Inflammatory macrophage treated with lipopolysaccharide for 1 hour (primary cell): ENCODE data around the gene NUDCD2.

Source experiments
- DNase-seq, 2 donors: peaks; one replicate each; pipeline ENCODE4 v3.0.0-alpha.2; 2020 to 2022

The NUDCD2 gene, protein sequence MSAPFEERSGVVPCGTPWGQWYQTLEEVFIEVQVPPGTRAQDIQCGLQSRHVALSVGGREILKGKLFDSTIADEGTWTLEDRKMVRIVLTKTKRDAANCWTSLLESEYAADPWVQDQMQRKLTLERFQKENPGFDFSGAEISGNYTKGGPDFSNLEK

DNA sequence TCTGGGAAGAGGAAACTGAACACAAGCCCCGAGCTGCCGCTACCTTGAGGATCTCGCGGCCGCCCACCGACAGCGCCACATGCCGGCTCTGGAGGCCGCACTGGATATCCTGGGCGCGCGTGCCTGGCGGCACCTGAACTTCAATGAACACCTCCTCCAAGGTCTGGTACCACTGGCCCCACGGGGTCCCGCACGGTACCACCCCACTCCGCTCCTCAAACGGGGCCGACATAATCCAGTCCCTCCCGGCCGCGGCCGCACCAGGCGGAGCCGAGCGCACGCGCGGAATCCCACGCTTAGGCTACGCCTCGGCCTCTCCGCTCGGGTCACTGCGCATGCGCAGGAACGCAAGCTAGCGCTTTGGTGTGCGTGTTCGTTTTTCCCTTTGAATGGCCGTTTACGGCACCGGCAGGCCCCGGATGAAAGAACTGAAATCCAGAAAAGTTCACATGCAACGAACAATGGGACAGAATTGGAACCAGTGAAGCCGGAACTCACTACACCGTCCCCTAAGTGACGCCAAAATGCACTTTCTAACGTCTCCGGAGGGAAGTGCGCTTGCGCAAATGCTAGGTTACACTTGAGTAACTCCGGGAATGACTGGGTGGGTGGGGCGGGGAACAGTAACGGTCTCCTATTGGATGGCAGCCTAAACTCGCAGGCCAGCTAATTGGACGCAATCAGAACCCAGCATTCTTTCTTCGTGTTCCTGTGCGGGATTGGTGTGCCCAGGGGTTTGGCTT is at the start of gene NUDCD2:
NUDCD2 (minus strand) TSS at position 284 of the 743 bp plus-strand sequence; CDS start at position 232, 52 bp downstream.
- peak; percentile 96 to 98 for DNase-seq

DNA sequence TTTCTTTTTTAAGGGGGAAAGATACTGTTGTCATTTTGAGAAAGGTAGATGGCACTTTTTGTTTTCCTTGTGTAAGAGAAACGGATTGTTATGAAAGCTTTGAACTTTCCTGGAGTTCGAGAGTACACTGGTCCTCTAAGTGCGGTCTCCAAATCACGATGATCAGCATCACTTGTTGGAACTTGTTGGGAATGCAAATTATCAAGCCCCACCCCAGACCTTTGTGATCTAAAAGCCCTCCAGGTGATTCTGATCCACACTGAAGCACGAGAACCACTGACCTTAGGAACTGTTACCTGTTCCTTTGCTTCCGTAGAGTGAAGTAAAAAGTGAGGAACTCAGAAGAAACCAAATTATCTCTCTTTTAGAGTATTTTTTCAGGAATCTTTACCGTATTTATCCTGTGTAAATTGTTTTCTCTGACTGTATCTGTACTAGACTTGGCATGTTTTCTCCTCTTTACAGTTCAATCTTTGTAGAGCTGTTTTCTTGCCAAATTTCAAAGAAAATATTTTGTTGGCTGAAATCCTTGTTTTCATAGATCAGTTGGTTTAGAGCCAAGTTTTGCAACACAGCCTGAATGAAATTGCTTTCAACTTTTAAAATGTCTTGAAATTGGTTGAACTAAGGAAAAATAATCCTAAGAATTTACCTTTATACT is 49.5 kb upstream of the NUDCD2 start:
- no peak for DNase-seq

DNA sequence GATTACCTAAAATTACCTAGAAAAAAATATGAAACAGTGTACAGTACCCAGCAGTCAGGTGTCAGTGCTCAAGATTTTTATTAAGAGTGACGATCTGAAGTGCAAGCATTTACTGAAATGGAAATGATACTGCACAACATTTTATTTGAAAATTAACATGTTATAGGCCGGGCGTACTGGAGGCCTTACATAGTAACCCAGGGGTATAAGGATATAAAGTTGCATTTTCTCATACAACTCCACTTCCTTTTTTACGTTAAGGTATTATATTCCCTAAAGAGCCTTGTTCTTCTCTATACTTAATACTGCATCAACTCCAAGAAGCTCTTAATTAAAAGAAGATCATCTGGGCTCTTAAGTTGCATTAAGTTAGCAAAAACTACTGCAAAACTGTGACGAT is 48.9 kb upstream of the NUDCD2 start:
- no peak for DNase-seq

DNA sequence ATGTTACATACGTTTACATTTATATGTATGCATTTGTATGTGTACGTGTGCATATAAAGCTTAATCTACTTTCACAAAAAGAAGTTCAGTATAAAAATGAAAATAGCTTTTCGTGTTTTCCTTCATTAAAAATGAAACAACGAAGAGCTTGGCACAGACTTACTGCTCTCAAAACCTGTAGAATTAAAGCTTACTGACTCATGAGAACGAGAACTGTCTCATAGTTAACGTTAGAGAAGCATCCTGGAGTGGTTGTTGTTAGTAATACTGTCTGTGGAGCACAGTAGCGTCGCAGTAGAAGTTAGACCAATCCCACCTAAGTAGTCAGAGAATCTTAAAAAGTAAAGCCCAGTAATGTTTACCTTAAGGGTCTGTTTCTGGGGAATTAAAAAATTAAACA is 46.8 kb upstream of the NUDCD2 start:
- DNase-seq = peak; percentile 19 to 26

DNA sequence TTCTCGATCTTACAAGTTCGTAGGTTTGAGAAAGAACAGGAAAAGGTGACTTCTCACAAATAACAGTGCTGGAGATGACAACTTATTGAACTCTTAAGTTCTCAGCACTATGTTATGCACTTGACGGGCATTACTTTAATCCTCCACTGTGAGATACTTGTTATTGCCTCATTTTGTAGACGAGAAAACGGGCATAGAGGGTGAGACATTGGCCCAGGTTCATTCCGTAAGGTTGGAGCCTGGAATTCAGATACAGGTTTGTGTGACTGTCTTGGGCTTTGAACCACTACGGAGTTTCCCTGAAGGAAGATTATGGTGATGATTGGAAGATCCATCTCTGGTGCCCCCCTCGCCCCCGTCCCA is 46.2 kb upstream of the NUDCD2 start:
- no peak for DNase-seq

DNA sequence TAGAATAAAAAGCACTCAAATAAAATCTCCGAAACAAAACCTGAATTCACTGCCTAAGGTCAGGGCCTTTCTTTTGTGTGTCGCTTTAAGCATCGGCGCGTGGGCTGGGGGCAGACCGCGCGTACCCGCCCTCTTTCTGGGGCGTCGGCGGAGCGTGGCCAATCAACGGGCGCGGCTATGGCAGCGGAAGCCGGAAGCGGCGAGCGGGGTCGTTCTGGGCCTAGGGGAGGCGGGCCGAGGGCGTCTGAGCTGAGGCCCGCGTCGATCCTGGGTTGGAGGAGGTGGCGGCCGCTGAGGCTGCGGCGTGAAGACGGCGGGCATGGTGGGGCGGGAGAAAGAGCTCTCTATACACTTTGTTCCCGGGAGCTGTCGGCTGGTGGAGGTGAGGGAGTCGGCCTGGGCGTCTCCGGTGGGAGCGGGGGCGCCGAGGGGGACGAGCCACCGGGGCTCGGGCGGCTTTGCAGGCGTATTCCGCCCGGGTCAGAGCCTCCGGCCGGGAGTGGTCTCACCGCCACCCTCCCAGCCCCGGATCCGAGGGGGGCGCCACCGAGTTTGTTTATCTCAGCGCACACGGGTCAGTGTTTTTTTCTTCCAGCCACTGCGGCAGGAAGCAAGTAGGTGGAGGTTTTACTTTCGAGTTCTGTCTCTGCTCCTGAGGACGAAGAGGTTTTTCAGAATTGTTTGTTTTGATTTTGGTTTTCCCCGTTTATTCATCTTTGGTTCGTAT is 45.6 kb upstream of the NUDCD2 start, which contains the start of gene MAT2B:
MAT2B (plus strand) TSS at position 252 of the 727 bp plus-strand sequence; CDS start at position 320, 68 bp downstream.
- DNase-seq = peak; percentile 95

DNA sequence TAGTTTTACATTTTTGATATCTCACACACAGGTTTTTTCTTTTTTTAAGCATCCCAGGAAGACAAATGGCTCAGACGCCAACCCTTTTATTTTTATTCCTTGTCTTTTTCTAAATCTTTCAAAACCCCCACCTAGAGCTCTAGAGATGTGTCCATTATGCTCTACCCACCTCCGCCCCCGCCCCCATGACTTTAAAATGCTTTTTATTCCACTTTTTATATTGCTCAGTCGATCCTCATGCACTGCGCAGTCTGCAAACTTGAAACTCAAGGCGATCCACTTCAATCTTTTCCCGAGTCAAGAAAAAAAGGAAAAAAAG is 45.1 kb upstream of the NUDCD2 start:
- DNase-seq = no peak

DNA sequence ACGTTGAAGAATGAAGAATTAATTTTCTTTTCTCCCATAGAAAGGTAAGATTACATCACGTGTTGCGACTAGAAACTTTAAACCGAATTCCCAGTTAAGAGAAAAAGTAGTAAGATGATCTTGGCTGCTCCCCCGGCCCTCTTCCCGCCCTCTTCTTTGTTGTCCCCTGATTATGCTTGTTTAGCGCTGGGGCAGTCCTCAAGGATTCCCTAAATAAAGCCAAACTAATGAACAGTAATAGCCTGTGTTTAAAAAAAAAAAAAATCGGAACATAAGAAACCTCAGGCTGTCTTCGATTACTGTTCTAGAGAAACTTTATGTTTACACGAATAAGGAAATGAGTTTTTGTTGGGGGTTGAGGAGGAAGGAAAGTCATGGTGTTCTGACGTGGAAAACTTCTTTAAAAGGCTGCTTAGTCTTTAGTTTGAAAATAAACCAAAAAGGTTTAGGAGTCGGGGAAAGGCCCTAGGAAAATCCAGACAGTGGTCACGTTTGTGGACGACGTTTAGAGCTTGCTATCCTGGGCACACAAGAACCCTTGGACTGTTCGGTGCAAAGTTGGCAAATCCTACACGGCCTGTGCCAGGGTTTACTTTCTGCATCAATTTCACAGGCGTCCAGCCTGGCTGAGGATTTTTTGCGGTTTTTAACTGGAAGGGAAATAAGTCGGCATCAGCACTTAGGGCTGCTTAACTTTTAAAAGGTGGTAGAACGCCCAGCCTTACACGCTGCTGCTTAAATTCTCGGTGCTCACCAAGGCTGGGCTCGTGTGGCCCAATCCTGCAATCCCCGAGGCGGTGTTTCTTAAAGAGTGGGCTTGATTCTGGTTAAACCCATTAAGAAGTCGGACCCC is 44.4 kb upstream of the NUDCD2 start:
- peak; percentile 68 to 73 for DNase-seq

DNA sequence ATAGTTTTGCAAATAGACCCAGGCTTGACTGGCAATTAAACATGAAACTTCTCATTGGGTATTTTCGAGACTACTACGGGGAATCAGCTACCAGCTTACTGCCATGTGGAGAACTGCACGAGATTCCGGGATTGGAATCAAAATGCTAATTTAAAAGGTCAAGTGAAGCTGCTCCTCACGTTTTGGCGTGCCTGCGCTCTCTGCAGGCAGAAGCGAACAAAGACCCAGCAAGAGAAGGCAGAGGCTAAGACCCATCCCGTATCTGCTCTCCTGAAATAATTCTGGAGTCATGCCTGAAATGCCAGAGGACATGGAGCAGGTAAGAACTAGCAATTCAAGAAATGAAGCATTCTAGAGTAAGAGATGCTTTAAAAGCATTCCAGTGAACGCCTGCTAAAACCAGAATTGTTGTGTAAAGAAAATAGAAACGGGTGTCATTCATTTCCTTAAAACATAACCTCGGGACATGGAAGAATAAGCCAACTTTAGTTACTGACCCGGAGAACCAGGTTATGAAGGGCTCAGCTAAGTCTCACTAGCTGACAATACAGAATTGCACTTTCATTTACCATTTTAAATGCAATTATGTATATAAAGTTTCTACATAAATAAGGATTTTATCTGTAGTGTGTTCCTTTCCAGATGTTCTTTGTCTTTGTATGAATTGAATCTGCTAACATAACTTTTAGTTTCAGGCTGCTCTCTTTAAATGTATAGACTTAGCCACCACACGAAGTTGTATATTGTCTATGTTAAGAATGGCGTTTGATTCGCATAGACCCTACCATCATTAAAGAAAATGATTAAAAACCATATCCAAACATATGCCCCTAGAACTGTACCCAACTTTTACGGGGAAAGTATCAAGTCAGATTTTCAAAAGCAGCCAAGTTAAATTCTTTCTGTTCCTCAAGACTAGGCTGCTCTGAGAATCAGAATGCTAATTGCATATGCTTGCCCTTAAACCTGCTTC is 43.5 kb upstream of the NUDCD2 start:
- DNase-seq = peak; percentile 45 to 48

DNA sequence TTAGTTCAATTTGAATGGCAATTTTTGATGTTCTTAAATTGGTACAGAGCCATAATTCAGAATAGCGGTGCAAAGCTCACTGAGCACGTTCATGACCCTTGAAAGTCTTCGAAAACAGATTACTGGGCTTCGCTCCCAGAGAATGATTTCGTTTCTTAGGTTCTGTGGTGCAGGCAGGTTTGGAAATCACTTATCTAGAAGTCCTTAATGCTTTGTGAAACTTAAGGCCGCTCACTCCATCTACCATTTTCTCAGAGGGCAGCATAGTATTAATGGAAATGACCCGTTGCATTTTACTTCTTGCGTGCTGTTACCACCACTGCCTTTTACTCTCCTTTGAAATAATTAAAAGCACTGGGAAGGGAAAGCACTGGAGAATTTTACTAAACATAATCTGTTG is 42.6 kb upstream of the NUDCD2 start:
- DNase-seq = no peak

DNA sequence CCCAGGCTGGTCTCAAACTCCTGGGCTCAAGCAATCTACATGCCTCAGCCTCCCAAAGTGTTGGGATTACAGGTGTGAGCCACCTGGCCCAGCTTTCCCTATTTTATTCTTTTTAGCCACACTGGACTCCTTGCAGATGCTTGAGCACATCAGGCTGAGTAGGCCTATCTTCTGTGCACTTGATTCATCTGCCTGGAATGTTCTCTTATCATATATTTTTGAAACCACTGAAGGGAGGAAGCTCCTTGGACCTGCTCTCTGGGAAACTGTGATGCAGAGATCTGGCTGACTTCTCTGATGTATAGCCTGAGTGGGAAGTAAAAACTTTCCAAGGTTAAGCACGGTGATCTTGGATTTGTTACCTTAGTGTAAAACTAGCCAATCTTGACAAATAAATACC is 39.0 kb upstream of the NUDCD2 start:
- no peak for DNase-seq

DNA sequence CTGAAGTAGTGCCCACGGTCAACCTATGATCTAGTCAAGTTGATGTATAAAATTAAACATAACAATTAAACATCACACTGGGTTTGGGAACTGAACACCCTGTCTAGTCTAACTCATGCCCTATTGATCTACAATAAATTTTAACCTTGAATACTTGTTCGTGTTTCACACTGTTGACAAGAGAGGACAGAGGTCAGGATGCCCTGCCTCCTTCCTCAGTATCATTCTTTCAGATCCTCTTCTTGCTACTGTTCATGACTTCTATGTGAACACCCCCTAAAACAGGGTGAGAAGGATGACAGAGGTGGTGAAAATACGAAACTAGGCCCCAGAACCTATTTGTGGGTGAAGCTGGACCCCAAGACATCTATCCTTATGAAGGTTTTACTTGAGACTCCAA is 37.4 kb upstream of the NUDCD2 start:
- no peak for DNase-seq

DNA sequence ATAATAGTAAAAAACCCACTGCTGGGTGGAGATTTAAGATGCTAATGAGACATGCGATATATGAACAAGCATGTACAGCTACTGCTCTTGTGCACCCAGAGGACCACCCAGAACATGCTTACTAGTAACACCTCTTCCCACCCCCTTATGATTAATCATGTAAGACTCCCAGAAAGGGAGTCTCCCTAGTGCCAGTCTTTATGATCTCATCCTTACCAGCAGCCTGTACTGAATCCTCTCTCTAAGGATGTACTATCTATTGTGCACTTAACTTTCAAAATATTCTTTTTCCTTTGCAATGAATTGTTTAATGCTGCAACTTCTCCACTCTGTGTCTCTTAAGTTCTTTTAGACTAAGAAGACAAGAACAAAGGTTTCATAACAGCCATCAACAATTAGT is 36.4 kb upstream of the NUDCD2 start:
- DNase-seq = no peak

DNA sequence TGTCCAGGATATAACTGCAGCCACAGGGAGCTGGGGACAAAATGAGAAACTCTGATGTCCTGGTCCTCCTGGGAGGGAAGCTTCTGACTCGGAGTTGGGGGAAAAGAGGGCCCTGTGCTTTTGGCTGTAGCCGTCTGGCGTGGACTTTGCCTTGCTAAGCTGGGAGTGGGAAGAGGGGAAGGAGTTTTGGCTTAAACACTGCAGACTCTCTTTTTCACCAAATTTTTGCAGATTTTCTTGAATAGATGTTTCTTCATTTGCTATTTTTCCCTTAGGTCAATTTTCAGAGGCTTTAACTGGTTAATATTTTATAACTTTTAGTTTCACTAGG is 29.8 kb upstream of the NUDCD2 start:
- DNase-seq = no peak

DNA sequence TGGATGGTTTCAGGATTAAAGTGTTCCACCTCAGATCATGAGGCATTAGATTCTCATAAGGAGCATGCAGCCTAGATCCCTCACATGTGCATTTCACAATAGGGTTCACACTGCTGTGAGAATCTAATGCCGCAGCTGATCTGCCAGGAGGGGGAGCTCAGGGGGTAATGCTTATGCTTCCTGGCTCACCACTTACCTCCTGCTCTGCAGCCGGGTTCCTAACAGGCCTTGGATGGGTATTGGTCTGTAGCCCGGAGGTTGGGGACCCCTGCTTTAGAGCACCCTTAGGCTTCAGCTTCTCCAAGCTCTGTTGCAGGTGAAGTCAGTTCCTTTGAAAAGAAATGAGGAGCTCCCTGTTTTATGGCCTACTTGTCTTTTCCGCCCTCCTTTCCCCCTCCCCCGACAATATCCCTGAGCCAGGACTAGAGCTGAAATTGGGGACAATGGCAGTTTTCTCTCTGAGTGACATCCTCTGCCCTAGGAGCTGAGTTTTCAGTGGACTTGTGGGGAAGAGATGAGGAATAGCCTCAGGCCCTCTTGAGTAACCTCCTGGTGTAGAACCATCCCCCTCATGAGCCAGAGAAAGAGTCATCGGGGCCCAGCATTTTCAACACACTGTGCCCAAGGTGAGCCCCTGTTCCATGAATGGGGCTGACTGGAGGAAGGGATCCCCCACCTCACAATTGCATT is 29.3 kb upstream of the NUDCD2 start:
- DNase-seq = no peak

DNA sequence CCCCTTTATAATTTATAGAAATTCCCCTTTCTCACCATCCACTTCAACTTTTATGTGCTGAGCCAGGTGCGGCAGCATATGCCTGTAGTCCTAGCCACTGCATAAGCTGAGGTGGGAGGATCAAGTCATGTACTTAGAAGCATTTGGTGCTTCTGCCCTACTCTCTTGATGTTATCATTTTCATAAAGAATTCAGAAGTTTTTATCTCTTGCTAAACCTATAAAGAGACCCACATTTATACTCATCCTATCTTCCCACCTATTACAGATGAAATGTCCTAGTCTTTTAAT is 19.0 kb upstream of the NUDCD2 start:
- no peak for DNase-seq

DNA sequence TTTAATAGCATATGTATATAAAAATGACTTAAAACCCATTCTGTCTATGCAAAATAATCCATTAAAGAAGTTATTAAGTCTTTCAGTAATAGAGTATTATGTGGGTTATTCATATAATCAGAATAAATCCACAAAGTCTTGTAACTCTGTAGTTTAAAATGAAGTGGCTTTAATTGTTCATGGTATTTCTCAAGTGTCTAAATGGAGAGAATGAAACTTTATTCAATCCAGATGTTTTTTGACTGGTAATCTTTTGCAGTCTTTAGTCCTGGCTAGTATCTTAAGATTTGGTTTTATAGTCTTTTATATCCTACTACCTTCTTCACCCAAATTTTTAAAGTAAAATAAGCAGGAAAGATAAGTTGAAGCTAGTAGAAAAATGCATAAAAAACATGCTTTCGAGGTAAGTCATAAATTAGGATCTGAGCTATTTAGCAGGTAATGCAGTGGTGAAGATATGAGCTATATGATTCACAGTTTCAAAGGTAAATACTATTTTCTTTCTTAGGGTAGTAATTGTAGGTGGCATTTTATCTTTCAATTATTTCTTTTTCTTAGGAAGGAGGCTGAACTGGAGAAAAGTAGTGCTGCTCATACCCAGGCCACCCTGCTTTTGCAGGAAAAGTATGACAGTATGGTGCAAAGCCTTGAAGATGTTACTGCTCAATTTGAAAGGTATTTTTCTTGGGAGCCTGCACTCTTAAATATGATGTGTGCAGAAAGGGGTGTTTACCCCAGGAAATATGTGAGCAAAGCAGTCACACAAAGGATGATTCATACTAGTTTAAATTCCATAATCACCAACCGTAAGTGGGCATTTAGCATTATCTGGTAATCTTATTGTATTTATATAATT is 18.5 kb upstream of the NUDCD2 start:
- DNase-seq = no peak

DNA sequence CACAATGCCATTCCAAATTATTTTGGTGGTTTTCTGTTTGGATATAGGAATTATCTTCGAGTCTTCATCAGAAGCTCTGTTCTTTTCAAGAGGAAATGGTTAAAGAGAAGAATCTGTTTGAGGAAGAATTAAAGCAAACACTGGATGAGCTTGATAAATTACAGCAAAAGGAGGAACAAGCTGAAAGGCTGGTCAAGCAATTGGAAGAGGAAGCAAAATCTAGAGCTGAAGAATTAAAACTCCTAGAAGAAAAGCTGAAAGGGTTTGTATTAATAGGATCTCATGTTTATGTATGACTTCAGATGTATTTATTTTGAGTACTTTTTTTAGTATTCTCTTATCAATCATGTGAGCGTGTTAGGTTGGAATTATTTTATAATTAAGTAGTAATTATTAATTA is 15.5 kb upstream of the NUDCD2 start:
- DNase-seq = peak in 1 of 2 donors; percentile 33

DNA sequence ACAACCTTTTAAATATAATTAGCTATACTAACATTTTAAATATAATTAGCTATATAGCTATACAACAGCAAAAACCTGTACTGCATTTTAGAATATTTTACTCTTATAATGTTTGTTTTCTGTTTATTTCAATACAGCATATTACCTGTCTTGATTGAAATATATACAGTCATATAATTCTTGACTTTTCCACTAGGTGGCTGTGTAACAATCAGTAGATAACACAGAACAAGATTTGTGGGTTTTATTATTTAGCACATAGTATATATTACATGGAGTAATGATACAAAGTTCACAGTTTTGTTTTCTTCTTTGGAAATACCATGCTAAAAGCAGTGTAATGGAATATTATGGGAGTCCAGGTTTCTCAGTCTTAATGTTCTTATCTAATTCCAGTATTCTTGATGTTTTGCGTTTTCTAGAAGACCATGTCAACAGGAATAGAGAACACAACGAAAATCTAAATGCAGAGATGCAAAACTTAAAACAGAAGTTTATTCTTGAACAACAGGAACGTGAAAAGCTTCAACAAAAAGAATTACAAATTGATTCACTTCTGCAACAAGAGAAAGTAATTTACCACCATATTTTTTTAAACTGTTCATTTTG is 13.8 kb upstream of the NUDCD2 start:
- DNase-seq = no peak

DNA sequence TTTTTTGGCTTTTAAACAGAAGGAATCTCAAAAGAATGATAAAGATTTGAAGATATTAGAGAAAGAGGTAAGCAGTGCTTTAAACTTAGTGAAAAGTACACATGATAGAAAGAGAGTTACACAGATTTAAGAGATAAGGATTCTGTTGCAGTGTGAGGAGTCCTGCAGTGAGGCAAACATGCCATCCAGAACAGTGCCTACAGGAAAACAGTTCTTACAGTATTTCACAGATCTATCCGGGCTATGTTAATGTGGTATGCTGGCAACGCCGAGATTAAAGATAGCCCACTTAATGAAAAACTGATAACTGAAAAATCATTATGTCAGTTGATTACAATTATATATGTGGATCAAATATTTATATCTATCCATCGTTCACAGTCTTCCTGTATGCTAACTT is 7.8 kb upstream of the NUDCD2 start:
- no peak for DNase-seq
